Measurements from ENCODE around the gene DGCR2. TPM values are rescaled to one million over a fixed set of nuclear protein-coding genes. Genes with fewer than 3 reads are reported as not detected.

The DGCR2 gene
- total RNA-seq, 1 donor from 2014 or later = 64.4 TPM

DNA sequence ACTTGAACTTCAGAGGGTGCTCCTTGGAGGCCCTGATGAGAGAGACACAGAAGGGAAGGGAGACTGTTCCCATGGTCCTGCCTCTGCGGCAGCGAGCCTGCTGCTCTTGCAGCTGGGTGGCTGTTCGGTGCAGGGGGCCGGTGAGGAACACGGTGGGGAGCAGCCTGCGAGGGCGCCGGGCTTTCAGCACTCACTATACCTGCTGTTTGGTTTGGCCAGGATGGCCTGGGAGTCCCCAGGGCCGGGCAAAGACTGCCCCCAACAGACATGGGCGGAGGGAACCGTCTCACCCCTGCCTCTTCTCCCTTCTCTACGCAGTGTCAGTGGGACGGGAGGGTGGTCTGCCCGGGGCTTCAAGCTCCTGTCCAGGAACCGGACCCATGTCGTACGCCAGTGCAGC is 128.2 kb downstream of the DGCR2 start:
- no peak for DNase-seq (ENCODE audit: extremely low spot score, unreplicated experiment)
- Mint-ChIP-seq H3K9me3 (ENCODE audit: unreplicated experiment) (no peaks in the 10 kb centered on the region), H3K36me3 (ENCODE audit: unreplicated experiment) (no peaks in the 10 kb centered on the region), H3K4me3 (ENCODE audit: unreplicated experiment) (no peak overlapping the region), H3K4me1 (ENCODE audit: unreplicated experiment) (no peaks in the 10 kb centered on the region), H3K27ac (ENCODE audit: unreplicated experiment) (no peak overlapping the region), H3K27me3 (ENCODE audit: unreplicated experiment) (peaks cover 19% of the 10 kb centered on the region)
- TF ChIP-seq, protein P1, sequence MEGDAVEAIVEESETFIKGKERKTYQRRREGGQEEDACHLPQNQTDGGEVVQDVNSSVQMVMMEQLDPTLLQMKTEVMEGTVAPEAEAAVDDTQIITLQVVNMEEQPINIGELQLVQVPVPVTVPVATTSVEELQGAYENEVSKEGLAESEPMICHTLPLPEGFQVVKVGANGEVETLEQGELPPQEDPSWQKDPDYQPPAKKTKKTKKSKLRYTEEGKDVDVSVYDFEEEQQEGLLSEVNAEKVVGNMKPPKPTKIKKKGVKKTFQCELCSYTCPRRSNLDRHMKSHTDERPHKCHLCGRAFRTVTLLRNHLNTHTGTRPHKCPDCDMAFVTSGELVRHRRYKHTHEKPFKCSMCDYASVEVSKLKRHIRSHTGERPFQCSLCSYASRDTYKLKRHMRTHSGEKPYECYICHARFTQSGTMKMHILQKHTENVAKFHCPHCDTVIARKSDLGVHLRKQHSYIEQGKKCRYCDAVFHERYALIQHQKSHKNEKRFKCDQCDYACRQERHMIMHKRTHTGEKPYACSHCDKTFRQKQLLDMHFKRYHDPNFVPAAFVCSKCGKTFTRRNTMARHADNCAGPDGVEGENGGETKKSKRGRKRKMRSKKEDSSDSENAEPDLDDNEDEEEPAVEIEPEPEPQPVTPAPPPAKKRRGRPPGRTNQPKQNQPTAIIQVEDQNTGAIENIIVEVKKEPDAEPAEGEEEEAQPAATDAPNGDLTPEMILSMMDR (IDR thresholded peaks at IDR 0.05) = no peak

DNA sequence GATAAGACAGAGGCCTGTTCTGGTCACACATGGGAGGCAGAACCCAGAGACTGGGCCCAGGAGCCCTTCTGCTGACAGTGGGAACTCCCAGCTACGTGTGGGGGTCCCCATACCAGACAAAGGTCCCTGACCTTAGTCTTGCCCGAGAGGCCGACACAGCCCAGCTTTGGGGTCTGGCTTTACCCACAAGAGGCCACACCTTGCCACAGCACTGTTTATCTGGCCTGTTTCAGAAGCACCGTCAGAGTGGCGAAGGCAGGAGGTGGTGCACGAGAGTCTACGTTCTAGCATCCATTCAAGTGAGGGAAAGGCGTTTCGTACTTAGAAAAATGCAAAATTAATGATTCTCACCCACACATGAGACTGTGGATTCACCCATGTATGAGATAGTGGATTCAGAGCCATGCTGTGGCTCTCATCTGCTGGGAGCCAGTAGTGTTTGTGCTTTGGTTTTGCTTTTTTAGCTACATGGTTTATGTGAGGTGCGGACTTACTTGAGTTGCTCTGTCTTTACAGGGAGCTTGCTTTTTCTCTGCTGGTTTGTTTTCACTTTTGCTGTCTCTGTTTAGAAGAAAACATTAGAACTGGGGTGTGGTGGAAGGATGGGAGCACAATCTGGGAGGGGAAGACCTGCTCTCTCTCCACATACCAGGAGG is 129.5 kb downstream of the DGCR2 start:
- H3K36me3 Mint-ChIP-seq (ENCODE audit: unreplicated experiment) = no peaks in the 10 kb centered on the region
- H3K27ac Mint-ChIP-seq (ENCODE audit: unreplicated experiment) = no peak overlapping the region
- H3K9me3 Mint-ChIP-seq (ENCODE audit: unreplicated experiment) = no peaks in the 10 kb centered on the region
- DNase-seq (ENCODE audit: extremely low spot score, unreplicated experiment) = peak; percentile 56
- H3K4me1 Mint-ChIP-seq (ENCODE audit: unreplicated experiment) = no peaks in the 10 kb centered on the region
- H3K27me3 Mint-ChIP-seq (ENCODE audit: unreplicated experiment) = peaks cover 10% of the 10 kb centered on the region
- no peak overlapping the region for H3K4me3 Mint-ChIP-seq (ENCODE audit: unreplicated experiment)
- TF ChIP-seq, protein P1 (IDR thresholded peaks at IDR 0.05) = no peak

DNA sequence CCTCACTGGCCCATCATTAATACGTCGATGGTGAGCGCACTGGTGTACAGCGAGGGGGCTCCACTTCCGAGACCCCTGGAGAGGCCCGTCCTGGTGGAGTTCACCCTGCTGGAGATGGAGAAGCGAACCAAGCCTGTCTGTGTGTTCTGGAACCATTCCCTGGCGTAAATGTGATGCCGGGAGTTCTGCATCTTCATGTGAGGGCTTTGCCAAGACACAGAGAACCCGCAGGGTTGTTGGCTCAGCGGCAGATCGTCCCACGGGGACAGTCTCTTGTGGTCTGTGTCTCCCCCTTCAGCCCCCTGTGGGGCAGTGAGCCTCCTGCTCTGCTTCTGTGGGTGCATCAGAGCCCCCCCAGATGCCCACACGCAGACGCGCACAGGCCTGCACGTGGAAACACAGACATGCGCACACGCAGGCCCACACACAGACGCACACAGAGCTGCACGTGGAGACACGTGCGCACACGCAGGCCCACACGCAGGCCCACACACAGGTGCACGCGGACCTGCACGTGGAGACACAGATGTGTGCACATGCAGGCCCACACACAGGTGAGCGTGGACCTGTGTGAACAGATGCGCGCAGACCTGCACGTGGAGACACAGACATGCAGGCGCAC is 130.3 kb downstream of the DGCR2 start:
- Mint-ChIP-seq H3K36me3 (ENCODE audit: unreplicated experiment) (no peaks in the 10 kb centered on the region), H3K9me3 (ENCODE audit: unreplicated experiment) (no peaks in the 10 kb centered on the region), H3K27me3 (ENCODE audit: unreplicated experiment) (peaks cover 2% of the 10 kb centered on the region), H3K4me3 (ENCODE audit: unreplicated experiment) (no peak overlapping the region), H3K27ac (ENCODE audit: unreplicated experiment) (no peak overlapping the region), H3K4me1 (ENCODE audit: unreplicated experiment) (no peaks in the 10 kb centered on the region)
- TF ChIP-seq, protein P1 (IDR thresholded peaks at IDR 0.05) = no peak
- no peak for DNase-seq (ENCODE audit: extremely low spot score, unreplicated experiment)

DNA sequence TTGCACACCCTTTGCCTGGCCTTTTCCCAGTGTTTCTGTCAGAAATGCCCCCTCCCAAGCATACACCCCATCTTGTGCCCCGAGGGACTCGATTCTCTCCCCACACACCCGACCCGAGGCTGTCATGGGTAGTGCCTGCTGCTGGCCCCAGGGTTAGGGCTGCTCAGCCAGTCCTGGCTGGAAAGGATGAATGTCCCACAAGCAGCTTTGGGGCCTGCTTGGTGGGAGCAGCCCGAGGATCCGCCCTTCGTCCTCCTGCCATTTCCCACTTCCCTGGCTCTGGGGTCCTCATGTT is 131.1 kb downstream of the DGCR2 start:
- TF ChIP-seq, protein P1 (IDR thresholded peaks at IDR 0.05) = no peak
- Mint-ChIP-seq H3K9me3 (ENCODE audit: unreplicated experiment) (no peaks in the 10 kb centered on the region), H3K4me3 (ENCODE audit: unreplicated experiment) (no peak overlapping the region), H3K36me3 (ENCODE audit: unreplicated experiment) (no peaks in the 10 kb centered on the region), H3K27ac (ENCODE audit: unreplicated experiment) (no peak overlapping the region), H3K4me1 (ENCODE audit: unreplicated experiment) (no peaks in the 10 kb centered on the region), H3K27me3 (ENCODE audit: unreplicated experiment) (no peaks in the 10 kb centered on the region)
- DNase-seq (ENCODE audit: extremely low spot score, unreplicated experiment) = no peak

DNA sequence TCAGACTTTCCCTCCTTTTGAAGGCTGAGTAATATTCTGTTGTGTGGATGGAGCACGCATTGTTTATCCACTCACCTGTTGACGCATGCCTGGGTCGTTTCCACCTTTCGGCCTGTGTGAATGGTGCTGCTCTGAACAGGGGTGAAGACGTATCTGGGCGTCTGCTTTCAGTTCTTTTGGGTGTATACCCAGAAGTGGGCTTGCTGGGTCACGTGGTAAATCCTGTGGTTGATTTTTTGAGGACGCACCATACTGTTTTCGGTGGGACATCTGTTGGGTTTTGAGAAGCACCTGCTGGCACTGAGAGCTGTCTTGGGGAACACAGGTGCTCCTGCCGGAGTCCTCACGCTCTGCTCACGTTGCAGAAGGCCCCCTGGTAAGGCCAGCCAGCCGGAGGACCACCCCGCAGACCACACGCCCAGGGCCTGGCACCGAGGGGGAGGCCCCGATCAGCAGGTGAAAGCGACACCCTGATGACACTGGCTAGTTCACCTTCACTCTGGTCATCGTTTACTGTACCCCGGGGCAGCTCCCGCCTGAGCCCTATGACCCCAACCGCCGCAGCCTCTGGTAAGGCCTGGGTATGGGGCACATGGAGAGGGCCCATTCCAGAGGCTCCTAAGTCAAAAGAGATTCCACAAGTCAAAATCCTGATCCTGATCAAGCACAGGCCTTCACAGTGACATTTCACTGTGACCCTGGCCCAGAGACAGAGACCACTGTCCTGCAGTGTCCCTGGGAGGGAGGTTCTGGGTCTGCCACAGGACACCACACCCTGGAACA is 131.7 kb downstream of the DGCR2 start:
- Mint-ChIP-seq H3K27me3 (ENCODE audit: unreplicated experiment) (no peaks in the 10 kb centered on the region), H3K36me3 (ENCODE audit: unreplicated experiment) (no peaks in the 10 kb centered on the region), H3K9me3 (ENCODE audit: unreplicated experiment) (no peaks in the 10 kb centered on the region), H3K27ac (ENCODE audit: unreplicated experiment) (no peak overlapping the region), H3K4me3 (ENCODE audit: unreplicated experiment) (no peak overlapping the region), H3K4me1 (ENCODE audit: unreplicated experiment) (no peaks in the 10 kb centered on the region)
- DNase-seq (ENCODE audit: extremely low spot score, unreplicated experiment) = no peak
- TF ChIP-seq, protein P1 (IDR thresholded peaks at IDR 0.05) = no peak
